KBM-7 (cell line): ENCODE measurements around the gene OPRD1.

ENCODE experiments used
- DNase-seq: peaks from one replicate; pipeline ENCODE4 v3.0.0-alpha.2; 2015
- in situ Hi-C: fragments of 300-500 bp; cut with MboI; formaldehyde crosslinking; loops from 2 replicates; pipeline ENCODE4 v1.14.3; 2020; ENCODE audit warnings: low sequenced_read_pairs, low pct_unique_long_range_greater_than_20kb, mixed read lengths

OPRD1 gene

GRCh38 chr1:28869952-28870351 lies 58.0 kb downstream of the OPRD1 start:
- in situ Hi-C loops, result loop anchor here (25.0 kb wide), 1 partner anchor 233 kb away; the partner anchor contains the start of genes RNU11 and TAF12
- no peak for DNase-seq

GRCh38 chr1:28871631-28872401 lies 59.8 kb downstream of the OPRD1 start:
- in situ Hi-C loops, result loop anchor here (25.0 kb wide), 1 partner anchor 235 kb away; the partner anchor contains the start of genes RNU11 and TAF12
- no peak for DNase-seq

- DNase-seq, result peak; percentile 53
- in situ Hi-C loops, result loop anchor here (25.0 kb wide), 1 partner anchor 312 kb away; the partner anchor contains the start of gene SRSF4
Observed at GRCh38 chr1:28875134-28875533, 63.2 kb downstream of the OPRD1 start.

GRCh38 chr1:28877132-28877781 lies 65.3 kb downstream of the OPRD1 start:
- in situ Hi-C loops, result loop anchor here (25.0 kb wide), 1 partner anchor 310 kb away; the partner anchor contains the start of gene SRSF4
- DNase-seq, result peak; percentile 85

- in situ Hi-C loops, result loop anchor here (25.0 kb wide), 1 partner anchor 309 kb away; the partner anchor contains the start of gene SRSF4
- no peak for DNase-seq
Observed at GRCh38 chr1:28878796-28879195, 66.8 kb downstream of the OPRD1 start.

- in situ Hi-C loops, result loop anchor here (10.0 to 25.0 kb wide), 2 partner anchors 153 to 305 kb away; partner anchors contain the start of gene SRSF4
- DNase-seq, result peak; percentile 93
Observed at GRCh38 chr1:28882009-28882628, 70.1 kb downstream of the OPRD1 start.

GRCh38 chr1:28883242-28883616 lies 71.3 kb downstream of the OPRD1 start:
- in situ Hi-C loops, result loop anchor here (10.0 to 25.0 kb wide), 2 partner anchors 152 to 304 kb away; partner anchors contain the start of gene SRSF4

GRCh38 chr1:28885472-28885877 lies 73.5 kb downstream of the OPRD1 start:
- DNase-seq, result no peak
- in situ Hi-C loops, result loop anchor here (10.0 to 25.0 kb wide), 2 partner anchors 149 to 302 kb away; partner anchors contain the start of gene SRSF4

More at GRCh38 chr1:28883242-28883616, 71.3 kb downstream of the OPRD1 start:
- DNase-seq, result no peak

GRCh38 chr1:28885977-28886730 lies 74.2 kb downstream of the OPRD1 start:
- no peak for DNase-seq
- in situ Hi-C loops, result loop anchor here (10.0 to 25.0 kb wide), 2 partner anchors 149 to 301 kb away; partner anchors contain the start of gene SRSF4

GRCh38 chr1:28886731-28887418 lies 74.9 kb downstream of the OPRD1 start:
- in situ Hi-C loops, result loop anchor here (10.0 to 25.0 kb wide), 2 partner anchors 148 to 300 kb away; partner anchors contain the start of gene SRSF4

GRCh38 chr1:28887419-28887834 lies 75.5 kb downstream of the OPRD1 start:
- in situ Hi-C loops, result loop anchor here (10.0 to 25.0 kb wide), 2 partner anchors 147 to 300 kb away; partner anchors contain the start of gene SRSF4
- no peak for DNase-seq

More at GRCh38 chr1:28886731-28887418, 74.9 kb downstream of the OPRD1 start:
- DNase-seq, result peak; percentile 86

GRCh38 chr1:28887835-28888682 lies 76.1 kb downstream of the OPRD1 start:
- in situ Hi-C loops, result loop anchor here (10.0 to 25.0 kb wide), 2 partner anchors 147 to 299 kb away; partner anchors contain the start of gene SRSF4
- peak; percentile 40 for DNase-seq

GRCh38 chr1:28888915-28889314 lies 76.9 kb downstream of the OPRD1 start:
- no peak for DNase-seq
- in situ Hi-C loops, result loop anchor here (10.0 to 25.0 kb wide), 2 partner anchors 146 to 298 kb away; partner anchors contain the start of gene SRSF4

GRCh38 chr1:28889357-28889756 lies 77.4 kb downstream of the OPRD1 start:
- in situ Hi-C loops, result loop anchor here (10.0 to 25.0 kb wide), 2 partner anchors 145 to 298 kb away; partner anchors contain the start of gene SRSF4
- no peak for DNase-seq

GRCh38 chr1:28890435-28890834 lies 78.5 kb downstream of the OPRD1 start:
- DNase-seq, result no peak
- in situ Hi-C loops, result loop anchor here (25.0 kb wide), 1 partner anchor 297 kb away; the partner anchor contains the start of gene SRSF4

- in situ Hi-C loops, result loop anchor here (25.0 kb wide), 1 partner anchor 296 kb away; the partner anchor contains the start of gene SRSF4
- no peak for DNase-seq
Observed at GRCh38 chr1:28890836-28891235, 78.9 kb downstream of the OPRD1 start.
